SKM-1 (cell line): ENCODE data around the gene HERC4.
"Not testable (repeated sequence)": the region's sequence is repeated elsewhere in the genome, so short reads cannot be mapped to it uniquely, and the experiment has no call there.

Source experiments
- DNase-seq: peaks from one replicate; lab custom pipeline; 2025; ENCODE audit not compliant: unreplicated experiment; lab: John Stamatoyannopoulos, UW

Gene HERC4

GRCh38 chr10:68090586-68090985 is 15.5 kb upstream of the HERC4 start:
- DNase-seq: no peak

GRCh38 chr10:68088740-68089139 is 13.7 kb upstream of the HERC4 start:
- no peak for DNase-seq

DNA sequence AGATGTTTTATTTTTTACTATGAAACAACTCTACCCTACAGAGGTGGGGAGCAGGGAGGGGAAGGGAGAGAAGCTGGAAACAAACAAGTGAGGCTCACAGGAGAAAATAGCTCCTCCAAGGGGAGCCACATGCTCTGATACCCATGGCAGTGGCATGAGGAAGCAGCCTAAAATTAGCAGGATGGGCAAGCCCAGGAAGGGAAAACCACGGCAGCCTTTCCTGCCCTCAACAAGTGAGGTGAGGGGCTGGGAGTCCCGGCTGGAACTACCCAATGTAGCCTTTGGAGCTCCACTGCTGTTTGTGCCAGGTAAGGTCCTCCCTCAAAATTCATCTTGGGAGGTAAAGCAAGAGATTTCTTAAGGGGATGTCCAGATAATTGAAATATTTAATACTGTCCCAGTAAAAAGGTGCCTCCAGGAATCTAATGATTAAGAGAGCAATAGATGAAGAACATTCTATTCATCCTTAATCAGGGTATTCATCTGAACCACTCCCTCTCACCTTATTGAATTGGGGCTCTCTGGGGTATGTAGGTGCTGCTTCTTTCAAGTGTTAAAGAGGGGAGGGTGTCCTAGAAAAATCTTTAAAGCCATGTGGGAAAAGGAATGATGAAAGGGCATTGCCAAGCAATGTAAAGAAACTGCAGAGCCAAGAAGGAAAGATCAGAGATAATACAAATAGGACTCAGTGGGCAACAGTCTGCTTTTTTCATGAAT is 12.8 kb upstream of the HERC4 start:
- DNase-seq: no peak

DNA sequence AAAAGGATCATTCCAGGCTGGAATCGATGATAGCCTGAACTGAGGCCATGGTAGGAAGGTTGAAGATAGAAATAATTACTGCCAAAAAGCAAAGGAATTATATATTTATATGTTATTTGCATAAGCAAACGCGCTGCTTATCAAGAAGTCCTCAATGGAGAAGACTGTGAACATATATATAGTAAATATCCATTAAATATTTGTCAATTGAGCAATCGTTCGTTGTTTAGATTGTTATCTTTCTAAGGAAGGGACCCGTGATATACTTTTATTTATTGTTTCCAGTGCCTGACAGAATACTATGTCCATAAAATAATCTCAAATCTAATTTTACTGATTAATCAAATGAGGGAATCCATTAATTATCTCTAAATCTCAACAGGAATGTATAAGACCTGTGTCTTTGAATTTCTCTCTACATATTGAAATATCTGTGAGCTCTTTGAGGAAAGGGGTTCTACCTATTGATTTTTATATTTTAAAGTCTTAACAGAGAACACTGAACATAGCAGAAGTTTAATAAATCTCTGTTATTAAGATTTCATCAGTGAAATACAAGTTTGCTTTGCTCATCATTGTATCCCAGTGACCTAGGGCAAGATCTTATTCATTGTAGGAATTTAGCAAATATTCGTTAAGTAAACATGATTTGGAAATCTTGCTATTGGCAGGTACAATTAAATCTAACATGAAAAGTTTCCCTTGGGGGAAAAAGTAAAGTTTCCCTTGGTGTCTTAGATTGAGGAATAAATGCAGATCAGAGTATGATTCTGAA is 12.0 kb upstream of the HERC4 start:
- DNase-seq: no peak

- no peak for DNase-seq
These were observed 10.9 kb upstream of the HERC4 start for GRCh38 chr10:68086011-68086410.

DNA sequence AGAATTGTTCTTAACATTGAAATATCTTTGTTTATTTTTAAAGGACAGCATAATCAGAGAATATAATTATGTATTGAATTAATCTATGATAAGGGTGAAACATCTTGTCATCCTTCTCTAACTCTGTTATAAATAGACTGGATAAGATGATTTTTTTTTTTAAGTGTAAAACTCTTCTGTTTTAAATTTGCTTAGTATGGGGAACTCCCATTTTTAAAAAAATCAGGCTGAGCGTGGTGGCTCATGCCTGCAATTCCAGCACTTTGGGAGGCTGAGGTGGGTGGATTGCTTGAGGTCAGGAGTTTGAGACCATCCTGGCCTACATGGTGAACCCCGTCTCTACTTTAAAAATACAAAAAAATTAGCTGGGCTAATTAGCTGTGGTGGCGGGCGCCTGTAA is 9.4 kb upstream of the HERC4 start:
- no peak for DNase-seq

GRCh38 chr10:68083953-68084352 is 8.9 kb upstream of the HERC4 start:
- DNase-seq: no peak

- no peak for DNase-seq
These were observed 7.8 kb upstream of the HERC4 start for GRCh38 chr10:68082872-68083271.

DNA sequence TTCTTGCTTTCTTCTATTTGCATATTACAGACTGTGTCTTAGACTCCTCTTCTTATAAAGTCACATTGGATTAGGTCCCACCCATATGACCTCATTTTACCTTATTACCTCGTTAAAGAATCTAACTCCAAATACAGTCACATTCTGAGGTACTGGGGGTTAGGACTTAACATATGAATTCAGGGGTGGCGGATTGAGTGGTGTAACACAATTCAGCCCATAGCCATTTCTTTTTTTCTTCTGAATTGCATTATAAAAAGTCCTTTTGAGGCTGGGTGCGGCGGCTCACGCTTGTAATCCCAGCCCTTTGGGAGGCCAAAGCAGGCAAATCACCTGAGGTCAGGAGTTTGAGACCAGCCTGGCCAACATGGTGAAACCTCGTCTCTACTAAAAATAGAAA is 6.8 kb upstream of the HERC4 start:
- no peak for DNase-seq

DNA sequence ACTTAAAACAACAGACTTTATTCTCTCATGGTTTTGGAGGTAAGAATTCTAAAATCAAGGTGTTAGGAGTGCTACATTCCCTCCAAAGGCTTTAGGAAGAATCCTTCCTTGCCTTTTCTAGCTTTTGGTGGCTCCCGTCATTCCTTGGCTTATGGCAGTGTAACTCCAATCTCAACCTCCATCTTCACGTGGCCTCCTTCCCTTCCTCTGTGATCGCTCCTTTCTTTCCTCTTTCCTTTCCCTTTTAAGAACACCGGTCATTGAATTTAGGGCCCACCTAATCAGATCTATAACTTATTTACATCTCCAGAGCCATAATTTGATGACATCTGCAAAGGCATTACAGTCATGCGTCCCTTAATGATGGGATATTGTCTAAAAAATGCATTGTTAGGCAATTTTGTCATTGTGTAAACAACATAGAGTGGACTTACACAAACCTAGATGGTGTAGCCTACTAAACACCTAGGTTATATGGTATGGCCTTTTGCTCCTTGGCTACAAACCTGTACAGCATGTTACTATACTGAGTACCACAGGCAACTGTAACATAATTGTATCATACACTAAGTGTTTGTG is 5.9 kb upstream of the HERC4 start:
- no peak for DNase-seq

DNA sequence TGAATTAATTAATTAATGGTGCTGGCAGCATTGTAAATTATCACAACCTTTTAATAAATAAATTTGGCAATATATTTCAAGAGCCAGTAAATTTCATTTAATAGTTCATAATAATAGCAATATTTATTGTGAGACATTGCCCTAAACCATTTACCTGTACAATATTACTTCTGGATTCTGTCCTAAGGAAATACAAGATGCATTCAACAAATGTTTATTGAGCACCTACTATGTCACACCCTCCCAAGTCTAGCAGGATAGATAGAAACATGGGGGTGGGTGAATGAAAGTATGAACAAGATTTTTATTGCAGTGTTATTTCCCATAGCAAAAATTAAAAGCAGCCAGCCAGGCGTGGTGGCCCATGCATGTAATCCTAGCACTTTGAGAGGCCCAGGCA is 4.4 kb upstream of the HERC4 start:
- DNase-seq: no peak

- no peak for DNase-seq
These were observed 1.9 kb upstream of the HERC4 start for GRCh38 chr10:68077026-68077425.

GRCh38 chr10:68076081-68076480 is 998 bp upstream of the HERC4 start:
- DNase-seq: not testable (repeated sequence)

GRCh38 chr10:68075550-68076004 is 494 bp upstream of the HERC4 start:
- no peak for DNase-seq

GRCh38 chr10:68074031-68074774 is 880 bp downstream of the HERC4 start:
- no peak for DNase-seq

DNA sequence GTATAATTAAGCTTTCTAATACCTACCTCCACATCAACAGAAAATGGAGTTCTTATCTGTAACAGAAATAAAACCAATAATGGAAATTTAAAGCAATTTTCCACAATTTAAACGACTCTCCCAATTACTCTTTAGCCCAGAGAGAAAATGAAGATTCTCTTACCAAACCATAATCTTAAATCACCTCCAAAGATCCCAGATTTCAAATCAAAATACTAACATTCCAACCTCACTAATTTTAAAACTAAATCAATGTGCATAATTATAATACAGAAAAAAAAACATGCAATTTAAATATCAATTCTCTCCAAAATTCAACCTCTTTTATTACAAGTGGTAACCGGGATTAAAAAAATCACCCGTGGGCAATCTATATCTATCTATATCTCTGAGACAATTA is 1.5 kb downstream of the HERC4 start:
- no peak for DNase-seq

DNA sequence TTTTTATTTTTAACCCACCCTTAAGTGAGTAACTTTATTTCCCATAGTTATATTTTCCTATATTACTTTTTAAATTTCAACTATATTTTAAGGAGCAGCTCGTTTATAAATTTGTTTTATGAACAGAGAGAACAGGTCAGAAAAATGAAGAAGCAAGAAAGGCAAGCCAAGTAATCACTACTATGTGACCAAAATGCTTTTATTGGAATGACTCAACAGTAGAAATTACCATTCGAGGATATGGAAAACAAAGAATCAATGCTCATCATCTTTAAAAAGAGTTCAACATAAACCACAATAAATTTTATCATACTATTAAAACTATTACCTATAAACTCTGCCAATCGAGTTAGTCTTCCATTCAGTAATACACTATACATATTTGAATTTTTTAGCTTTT is 7.6 kb downstream of the HERC4 start:
- no peak for DNase-seq

- DNase-seq: no peak
These were observed 8.1 kb downstream of the HERC4 start for GRCh38 chr10:68067029-68067428.

DNA sequence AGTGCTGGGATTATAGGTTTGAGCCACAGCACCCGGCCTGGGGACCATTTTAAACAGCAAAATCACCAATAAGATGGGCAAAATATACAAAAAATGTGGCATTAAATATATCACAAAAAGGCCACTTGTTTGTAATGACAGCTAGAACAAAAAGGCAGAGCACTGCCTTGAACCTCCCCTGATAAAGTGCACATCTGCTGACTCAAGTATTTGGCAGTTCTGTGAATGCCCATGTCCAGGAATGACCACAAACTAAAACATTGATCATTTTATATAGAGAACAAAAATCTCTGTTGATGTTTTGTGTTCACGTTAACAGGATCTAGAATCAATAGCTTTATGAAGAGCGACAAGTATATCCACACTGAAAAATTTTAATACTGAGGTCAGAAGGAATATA is 21.5 kb downstream of the HERC4 start:
- no peak for DNase-seq

DNA sequence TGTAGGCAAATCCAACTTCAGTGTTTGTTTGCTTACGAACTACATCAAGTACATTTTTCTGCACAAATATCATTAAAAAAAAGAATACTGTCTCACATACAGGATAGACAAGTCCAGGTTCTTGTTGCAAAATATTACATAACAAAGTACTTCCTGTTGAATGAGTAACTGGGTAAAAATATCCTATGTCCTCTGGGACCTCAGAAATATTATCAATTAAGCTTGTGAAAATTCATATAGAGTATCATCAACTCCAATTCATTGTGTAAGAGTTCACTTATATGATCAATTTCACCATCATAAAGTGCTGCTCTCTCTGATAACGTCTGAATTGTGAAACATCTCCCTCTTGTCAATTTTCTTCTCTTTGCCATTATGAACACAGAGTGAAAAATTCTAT is 22.6 kb downstream of the HERC4 start:
- peak; percentile 24 for DNase-seq

DNA sequence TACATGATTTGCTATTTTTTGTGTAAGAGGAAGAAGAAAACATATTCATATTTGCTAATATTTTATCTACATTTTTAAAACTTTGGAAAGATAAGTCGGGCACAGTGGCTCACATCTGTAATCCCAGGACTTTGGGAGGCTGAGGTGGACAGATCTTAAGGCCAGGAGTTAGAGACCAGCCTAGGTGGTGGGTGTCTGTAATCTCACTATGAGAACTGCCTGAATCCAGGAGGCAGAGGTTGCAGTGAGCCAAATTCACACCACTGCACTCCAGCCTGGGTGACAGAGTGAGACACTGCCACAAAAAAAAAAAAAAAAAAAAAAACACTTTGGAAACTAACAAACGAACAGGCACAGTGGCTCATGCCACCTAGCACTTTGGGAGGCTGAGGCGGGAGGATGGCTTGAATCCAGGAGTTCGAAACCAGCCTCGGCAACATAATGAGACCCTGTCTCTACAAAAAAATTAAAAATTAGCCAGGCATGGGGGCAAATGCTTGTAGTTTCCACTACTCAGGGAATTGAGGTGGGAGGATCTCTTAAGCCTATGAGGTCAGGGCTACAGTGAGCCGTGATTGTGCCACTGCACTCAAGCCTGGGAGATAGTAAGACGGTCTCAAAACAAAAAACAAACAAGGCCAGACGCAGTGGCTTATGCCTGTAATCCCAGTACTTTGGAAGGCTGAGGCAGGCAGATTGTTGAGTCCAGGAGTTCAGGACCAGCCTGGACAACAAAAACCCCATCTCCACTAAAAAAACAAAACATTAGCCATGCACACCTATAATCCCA is 25.6 kb downstream of the HERC4 start:
- no peak for DNase-seq
